ENCODE data around the gene TSPAN16.

Gene TSPAN16

DNA sequence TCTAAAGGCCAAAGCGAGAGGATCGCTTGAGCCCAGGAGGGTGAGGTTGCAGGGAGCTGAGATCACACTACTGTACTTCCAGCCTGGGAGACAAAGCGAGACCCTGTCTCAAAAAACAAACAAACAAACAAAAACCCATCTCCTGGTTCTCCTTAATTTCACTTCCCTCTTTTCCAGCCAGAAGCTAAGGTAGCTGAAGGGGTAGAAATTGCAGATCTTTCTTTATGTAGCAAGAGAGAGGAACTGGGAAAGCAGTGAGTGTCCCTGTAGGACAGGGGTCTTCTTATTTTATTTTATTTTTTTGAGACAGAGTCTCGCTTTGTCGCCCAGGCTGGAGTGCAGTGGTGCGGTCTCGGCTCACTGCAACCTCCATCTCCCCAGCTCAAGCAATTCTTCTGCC, 4.5 kb upstream of the TSPAN16 start:
- Histone ChIP-seq H3K9me3 (ENCODE audit: control insufficient read depth, low read length) (no peaks in the 10 kb centered on the region), H2AK5ac (ENCODE audit: low read length, severe bottlenecking) (no peak overlapping the region), H2BK12ac (ENCODE audit: low read length in 2 of 2) (no peak overlapping the region), H3K27me3 (ENCODE audit: control insufficient read depth in 1 of 2, insufficient read depth in 1 of 2, low read length in 2 of 2) (no peaks in the 10 kb centered on the region), H3K23ac (ENCODE audit: low read length in 2 of 2) (no peak overlapping the region), H3K18ac (ENCODE audit: low read depth in 1 of 2, low read length in 2 of 2) (no peak overlapping the region), H3K4ac (ENCODE audit: low read depth in 1 of 2, low read length in 2 of 2) (no peak overlapping the region), H3K79me1 (replicated peaks; ENCODE audit: low read length, poor library complexity, severe bottlenecking) (no peaks in the 10 kb centered on the region), H2BK120ac (ENCODE audit: low read depth, low read length) (no peak overlapping the region), H2BK15ac (ENCODE audit: low read depth, poor library complexity, severe bottlenecking) (no peak overlapping the region), H4K8ac (ENCODE audit: low read length) (no peak overlapping the region), H2AFZ (ENCODE audit: low read depth, low read length) (no peak overlapping the region), H3K36me3 (ENCODE audit: control insufficient read depth in 1 of 2, insufficient read depth in 2 of 2, low read depth in 1 of 2, low read length in 2 of 2) (no peaks in the 10 kb centered on the region), H4K91ac (ENCODE audit: low read length) (no peak overlapping the region), H3K4me1 (ENCODE audit: control insufficient read depth, insufficient read depth, low read depth, low read length) (peaks cover 2% of the 10 kb centered on the region), H3K9ac (ENCODE audit: low read length) (no peak overlapping the region), H2BK5ac (ENCODE audit: low read depth, low read length, poor library complexity, severe bottlenecking) (no peak overlapping the region), H3K27ac (ENCODE audit: low read length, poor library complexity, severe bottlenecking) (no peak overlapping the region), H3K14ac (ENCODE audit: low read length in 2 of 2) (no peak overlapping the region), H3K4me2 (ENCODE audit: low read length, poor library complexity, severe bottlenecking) (no peak overlapping the region), H3K4me3 (ENCODE audit: insufficient read depth in 1 of 2, low read depth in 1 of 2, low read length in 2 of 2) (no peak overlapping the region)
- no peak for DNase-seq
- 96% methylated on average over 6 of the region's 7 CpGs for WGBS

DNA sequence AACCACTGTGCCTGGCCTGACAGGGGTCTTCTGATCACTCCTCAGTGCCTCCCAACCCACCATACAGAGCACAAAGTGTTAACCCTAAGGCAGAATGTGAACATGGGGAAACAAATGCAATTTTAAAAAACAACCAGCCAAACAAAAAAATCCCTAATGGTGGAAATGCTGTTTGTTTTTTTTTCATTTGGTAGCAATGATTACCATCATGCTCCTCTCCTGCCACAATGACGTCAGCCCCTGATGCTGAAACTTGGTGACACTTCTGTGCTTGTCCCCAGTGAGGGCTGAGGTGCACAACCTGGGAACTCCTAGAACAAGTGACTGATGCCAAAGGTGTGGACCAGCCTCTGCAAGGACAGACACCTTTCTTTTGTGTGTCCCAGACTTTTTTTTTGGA, 4.0 kb upstream of the TSPAN16 start:
- no peak overlapping the region for H2AK5ac ChIP-seq (ENCODE audit: low read length, severe bottlenecking)
- no peak overlapping the region for H4K8ac ChIP-seq (ENCODE audit: low read length)
- H3K4me3 ChIP-seq (ENCODE audit: insufficient read depth in 1 of 2, low read depth in 1 of 2, low read length in 2 of 2): no peak overlapping the region
- no peak overlapping the region for H3K4ac ChIP-seq (ENCODE audit: low read depth in 1 of 2, low read length in 2 of 2)
- no peak for DNase-seq
- H3K18ac ChIP-seq (ENCODE audit: low read depth in 1 of 2, low read length in 2 of 2): no peak overlapping the region
- H2BK12ac ChIP-seq (ENCODE audit: low read length in 2 of 2): no peak overlapping the region
- H3K9ac ChIP-seq (ENCODE audit: low read length): no peak overlapping the region
- H3K27me3 ChIP-seq (ENCODE audit: control insufficient read depth in 1 of 2, insufficient read depth in 1 of 2, low read length in 2 of 2): no peaks in the 10 kb centered on the region
- peaks cover 2% of the 10 kb centered on the region for H3K4me1 ChIP-seq (ENCODE audit: control insufficient read depth, insufficient read depth, low read depth, low read length)
- H2AFZ ChIP-seq (ENCODE audit: low read depth, low read length): no peak overlapping the region
- H3K23ac ChIP-seq (ENCODE audit: low read length in 2 of 2): no peak overlapping the region
- H3K79me1 ChIP-seq (replicated peaks; ENCODE audit: low read length, poor library complexity, severe bottlenecking): no peaks in the 10 kb centered on the region
- no peaks in the 10 kb centered on the region for H3K36me3 ChIP-seq (ENCODE audit: control insufficient read depth in 1 of 2, insufficient read depth in 2 of 2, low read depth in 1 of 2, low read length in 2 of 2)
- no peak overlapping the region for H2BK15ac ChIP-seq (ENCODE audit: low read depth, poor library complexity, severe bottlenecking)
- no peak overlapping the region for H3K14ac ChIP-seq (ENCODE audit: low read length in 2 of 2)
- H4K91ac ChIP-seq (ENCODE audit: low read length): no peak overlapping the region
- no peak overlapping the region for H3K4me2 ChIP-seq (ENCODE audit: low read length, poor library complexity, severe bottlenecking)
- no peak overlapping the region for H3K27ac ChIP-seq (ENCODE audit: low read length, poor library complexity, severe bottlenecking)
- H2BK120ac ChIP-seq (ENCODE audit: low read depth, low read length): no peak overlapping the region
- WGBS: 67% methylated on average over 1 of the region's 1 CpG
- H3K9me3 ChIP-seq (ENCODE audit: control insufficient read depth, low read length): no peaks in the 10 kb centered on the region
- H2BK5ac ChIP-seq (ENCODE audit: low read depth, low read length, poor library complexity, severe bottlenecking): no peak overlapping the region

DNA sequence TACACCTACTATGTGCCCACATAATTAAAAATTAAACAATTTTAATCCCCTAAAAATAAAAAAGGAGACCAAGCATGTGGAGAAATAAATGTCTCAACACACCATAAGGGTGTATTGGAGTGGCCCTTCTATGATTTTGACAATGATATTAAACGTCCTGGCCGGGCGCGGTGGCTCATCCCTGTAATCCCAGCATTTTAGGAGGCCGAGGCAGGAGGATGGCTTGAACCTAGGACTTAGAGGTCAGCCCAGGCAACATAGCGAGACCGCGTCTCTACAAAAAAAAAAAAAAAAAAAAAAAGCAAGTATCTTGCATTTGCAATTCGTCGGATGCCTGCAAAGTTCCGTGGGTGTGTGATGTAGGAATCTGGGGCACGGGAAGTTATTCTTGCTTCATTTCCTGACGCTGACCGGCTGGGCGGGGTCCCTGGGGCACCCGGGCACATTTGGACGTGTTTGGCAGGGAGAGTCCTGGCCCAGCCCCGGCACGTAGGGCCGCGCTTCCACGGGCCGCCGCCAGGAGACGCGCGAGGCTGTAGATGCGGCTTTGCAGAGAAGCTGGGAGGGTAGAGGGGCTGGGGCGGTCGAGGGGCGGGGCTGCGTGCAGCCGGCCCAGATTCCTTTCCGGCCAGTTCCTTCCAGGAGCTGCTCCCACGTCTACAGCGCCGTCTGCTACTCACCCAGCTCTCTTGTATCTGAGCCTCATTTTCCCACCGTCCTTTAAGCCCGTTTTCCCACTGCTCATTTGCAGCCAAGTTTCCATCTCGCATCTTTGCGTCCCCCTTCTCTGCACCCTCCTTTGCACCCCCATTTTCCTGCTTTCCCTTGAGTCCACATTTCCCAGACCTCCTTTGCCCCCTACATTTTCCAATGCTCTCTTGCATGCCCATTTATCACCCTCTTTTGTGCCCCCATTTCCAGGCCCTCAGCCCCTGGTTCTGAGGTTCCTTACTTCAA, 2.2 kb upstream of the TSPAN16 start:
- no peak overlapping the region for H3K14ac ChIP-seq (ENCODE audit: low read length in 2 of 2)
- no peak overlapping the region for H2BK12ac ChIP-seq (ENCODE audit: low read length in 2 of 2)
- peaks cover 2% of the 10 kb centered on the region for H3K4me1 ChIP-seq (ENCODE audit: control insufficient read depth, insufficient read depth, low read depth, low read length)
- WGBS: 21% methylated on average over 34 of the region's 41 CpGs
- no peaks in the 10 kb centered on the region for H3K79me1 ChIP-seq (replicated peaks; ENCODE audit: low read length, poor library complexity, severe bottlenecking)
- peaks cover 0 to 5% of the 10 kb centered on the region in 2 experiments for H3K27me3 ChIP-seq (ENCODE audit: control insufficient read depth in 1 of 2, insufficient read depth in 1 of 2, low read length in 2 of 2)
- H3K9ac ChIP-seq (ENCODE audit: low read length): peak overlapping the region; percentile 74
- peak overlapping the region; percentile 98 for H4K8ac ChIP-seq (ENCODE audit: low read length)
- H3K4ac ChIP-seq (ENCODE audit: low read depth in 1 of 2, low read length in 2 of 2): peak overlapping the region; percentile 84 to 94
- H4K91ac ChIP-seq (ENCODE audit: low read length): peak overlapping the region; percentile 93
- no peak overlapping the region for H2BK120ac ChIP-seq (ENCODE audit: low read depth, low read length)
- no peaks in the 10 kb centered on the region for H3K9me3 ChIP-seq (ENCODE audit: control insufficient read depth, low read length)
- H3K4me3 ChIP-seq (ENCODE audit: insufficient read depth in 1 of 2, low read depth in 1 of 2, low read length in 2 of 2): peak overlapping the region in 1 of 2 experiments; percentile 61
- H2AK5ac ChIP-seq (ENCODE audit: low read length, severe bottlenecking): no peak overlapping the region
- H2AFZ ChIP-seq (ENCODE audit: low read depth, low read length): peak overlapping the region; percentile 11
- no peaks in the 10 kb centered on the region for H3K36me3 ChIP-seq (ENCODE audit: control insufficient read depth in 1 of 2, insufficient read depth in 2 of 2, low read depth in 1 of 2, low read length in 2 of 2)
- no peak overlapping the region for H2BK5ac ChIP-seq (ENCODE audit: low read depth, low read length, poor library complexity, severe bottlenecking)
- DNase-seq: peak; percentile 91
- H3K27ac ChIP-seq (ENCODE audit: low read length, poor library complexity, severe bottlenecking): no peak overlapping the region
- H2BK15ac ChIP-seq (ENCODE audit: low read depth, poor library complexity, severe bottlenecking): peak overlapping the region; percentile 88
- peak overlapping the region; percentile 74 for H3K4me2 ChIP-seq (ENCODE audit: low read length, poor library complexity, severe bottlenecking)
- H3K18ac ChIP-seq (ENCODE audit: low read depth in 1 of 2, low read length in 2 of 2): peak overlapping the region; percentile 55 to 96
- H3K23ac ChIP-seq (ENCODE audit: low read length in 2 of 2): no peak overlapping the region

DNA sequence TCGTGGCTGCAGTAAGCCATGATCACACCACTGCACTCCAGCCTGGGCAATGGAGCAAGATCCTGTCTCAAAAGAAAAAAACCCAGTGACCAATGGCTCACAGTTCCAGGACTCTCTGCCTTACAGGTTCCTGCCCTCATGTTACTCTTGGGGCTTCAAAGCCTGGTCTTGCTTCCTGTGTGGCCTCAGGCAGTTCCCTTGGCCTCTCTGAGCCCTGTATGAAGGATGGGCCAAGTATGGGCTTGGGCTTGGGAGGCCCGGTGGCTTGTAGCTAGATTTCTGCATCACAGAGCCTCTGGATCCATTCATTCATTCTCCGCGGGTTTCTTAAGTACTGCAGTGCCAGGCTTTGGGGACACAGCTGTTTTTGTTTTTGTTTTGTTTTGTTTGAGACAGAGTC, 780 bp upstream of the TSPAN16 start:
- Histone ChIP-seq H4K91ac (ENCODE audit: low read length) (no peak overlapping the region), H4K8ac (ENCODE audit: low read length) (no peak overlapping the region), H3K9me3 (ENCODE audit: control insufficient read depth, low read length) (no peaks in the 10 kb centered on the region), H3K27ac (ENCODE audit: low read length, poor library complexity, severe bottlenecking) (no peak overlapping the region), H3K79me1 (replicated peaks; ENCODE audit: low read length, poor library complexity, severe bottlenecking) (no peaks in the 10 kb centered on the region), H3K4me2 (ENCODE audit: low read length, poor library complexity, severe bottlenecking) (no peak overlapping the region), H2AK5ac (ENCODE audit: low read length, severe bottlenecking) (no peak overlapping the region), H2BK15ac (ENCODE audit: low read depth, poor library complexity, severe bottlenecking) (no peak overlapping the region), H2BK12ac (ENCODE audit: low read length in 2 of 2) (peak overlapping the region in 1 of 2 experiments; percentile 67), H3K36me3 (ENCODE audit: control insufficient read depth in 1 of 2, insufficient read depth in 2 of 2, low read depth in 1 of 2, low read length in 2 of 2) (no peaks in the 10 kb centered on the region), H2AFZ (ENCODE audit: low read depth, low read length) (no peak overlapping the region), H2BK5ac (ENCODE audit: low read depth, low read length, poor library complexity, severe bottlenecking) (no peak overlapping the region), H3K9ac (ENCODE audit: low read length) (no peak overlapping the region), H3K18ac (ENCODE audit: low read depth in 1 of 2, low read length in 2 of 2) (no peak overlapping the region), H3K4me1 (ENCODE audit: control insufficient read depth, insufficient read depth, low read depth, low read length) (peaks cover 2% of the 10 kb centered on the region), H3K23ac (ENCODE audit: low read length in 2 of 2) (no peak overlapping the region), H3K4me3 (ENCODE audit: insufficient read depth in 1 of 2, low read depth in 1 of 2, low read length in 2 of 2) (no peak overlapping the region), H2BK120ac (ENCODE audit: low read depth, low read length) (no peak overlapping the region), H3K14ac (ENCODE audit: low read length in 2 of 2) (no peak overlapping the region), H3K27me3 (ENCODE audit: control insufficient read depth in 1 of 2, insufficient read depth in 1 of 2, low read length in 2 of 2) (peaks cover 3 to 7% of the 10 kb centered on the region in 2 experiments), H3K4ac (ENCODE audit: low read depth in 1 of 2, low read length in 2 of 2) (no peak overlapping the region)
- WGBS: 93% methylated on average over 4 of the region's 4 CpGs
- DNase-seq: no peak
